Nephron progenitor cell (in vitro differentiated cells): ENCODE measurements around the gene GALE.

Experiments used
- DNase-seq: peaks from one replicate; pipeline ENCODE4 v3.0.0; 2021
- H3K27ac Mint-ChIP-seq: 2 replicates; pipeline ENCODE4 v1.8.0; 2021; ENCODE audit warnings: mild to moderate bottlenecking, moderate library complexity, mixed read lengths
- H3K27me3 Mint-ChIP-seq: 2 replicates; pipeline ENCODE4 v1.8.0; 2021; ENCODE audit warnings: mild to moderate bottlenecking, low read depth, mixed read lengths; ENCODE audit not compliant: poor library complexity
- H3K36me3 Mint-ChIP-seq: 2 replicates; pipeline ENCODE4 v1.8.0; 2021; ENCODE audit warnings: low read depth, mixed read lengths
- H3K4me1 Mint-ChIP-seq: 2 replicates; pipeline ENCODE4 v1.8.0; 2021; ENCODE audit warnings: mixed read lengths
- H3K4me3 Mint-ChIP-seq: 2 replicates; pipeline ENCODE4 v1.8.0; 2021; ENCODE audit warnings: mild to moderate bottlenecking, moderate library complexity, mixed read lengths
- H3K9me3 Mint-ChIP-seq: 2 replicates; pipeline ENCODE4 v1.8.0; 2021; ENCODE audit warnings: mild to moderate bottlenecking, moderate library complexity, mixed read lengths
- CTCF ChIP-seq: fragments of 200-600 bp; sonication (generic); IDR thresholded peaks from 2 replicates; pipeline ENCODE4 v1.5.0; 2021; ENCODE audit warnings: antibody characterized with exemption

GALE gene

GRCh38 chr1:23776217-23776616 is 24.3 kb downstream of the GALE start:
- Mint-ChIP-seq H3K9me3 (no peaks in the 10 kb centered on the region), H3K27ac (no peak overlapping the region), H3K36me3 (peaks cover 13% of the 10 kb centered on the region), H3K4me1 (peaks cover 34% of the 10 kb centered on the region), H3K4me3 (peak overlapping the region; percentile 94), H3K27me3 (no peaks in the 10 kb centered on the region)
- TF ChIP-seq CTCF: no peak
- DNase-seq: no peak

- peaks cover 2% of the 10 kb centered on the region for H3K36me3 Mint-ChIP-seq
- TF ChIP-seq CTCF: no peak
- no peak overlapping the region for H3K4me3 Mint-ChIP-seq
- peaks cover 23% of the 10 kb centered on the region for H3K4me1 Mint-ChIP-seq
- no peaks in the 10 kb centered on the region for H3K9me3 Mint-ChIP-seq
- H3K27me3 Mint-ChIP-seq: no peaks in the 10 kb centered on the region
- peak overlapping the region; percentile 20 for H3K27ac Mint-ChIP-seq
- DNase-seq: no peak
Observed at GRCh38 chr1:23774174-23774880, 26.2 kb downstream of the GALE start.

- no peak for DNase-seq
- TF ChIP-seq CTCF: no peak
- Mint-ChIP-seq H3K27ac (no peak overlapping the region), H3K4me3 (no peak overlapping the region), H3K27me3 (no peaks in the 10 kb centered on the region), H3K9me3 (no peaks in the 10 kb centered on the region), H3K36me3 (peaks cover 8% of the 10 kb centered on the region), H3K4me1 (peaks cover 17% of the 10 kb centered on the region)
Observed at GRCh38 chr1:23772854-23773242, 27.7 kb downstream of the GALE start.

GRCh38 chr1:23772049-23772853 is 28.3 kb downstream of the GALE start:
- Mint-ChIP-seq H3K4me3 (no peak overlapping the region), H3K27ac (no peak overlapping the region), H3K4me1 (peaks cover 11% of the 10 kb centered on the region), H3K27me3 (no peaks in the 10 kb centered on the region), H3K9me3 (no peaks in the 10 kb centered on the region), H3K36me3 (peaks cover 14% of the 10 kb centered on the region)
- peak; percentile 92 for DNase-seq
- TF ChIP-seq CTCF: peak; percentile 85

GRCh38 chr1:23768733-23769132 is 31.8 kb downstream of the GALE start:
- H3K27ac Mint-ChIP-seq: no peak overlapping the region
- no peak for TF ChIP-seq CTCF
- no peaks in the 10 kb centered on the region for H3K9me3 Mint-ChIP-seq
- no peaks in the 10 kb centered on the region for H3K4me1 Mint-ChIP-seq
- no peak overlapping the region for H3K4me3 Mint-ChIP-seq
- H3K27me3 Mint-ChIP-seq: no peaks in the 10 kb centered on the region
- peaks cover 27% of the 10 kb centered on the region for H3K36me3 Mint-ChIP-seq
- no peak for DNase-seq
